Stimulated activated CD8-positive, alpha-beta memory T cell treated with anti-CD3 and anti-CD28 coated beads, Interleukin-12 subunit alpha, Interleukin-12 subunit beta, amount 100 ng/mL, for 24 hours (primary cell): Measurements from ENCODE around the gene FGF3.
"Not testable (repeated sequence)": the region's sequence is repeated elsewhere in the genome, so short reads cannot be mapped to it uniquely, and the experiment has no call there.

Source experiments
- DNase-seq: peaks from one replicate; pipeline ENCODE4 v3.0.0-alpha.2; 2020; ENCODE audit errors: extremely low read depth

The FGF3 gene

DNA sequence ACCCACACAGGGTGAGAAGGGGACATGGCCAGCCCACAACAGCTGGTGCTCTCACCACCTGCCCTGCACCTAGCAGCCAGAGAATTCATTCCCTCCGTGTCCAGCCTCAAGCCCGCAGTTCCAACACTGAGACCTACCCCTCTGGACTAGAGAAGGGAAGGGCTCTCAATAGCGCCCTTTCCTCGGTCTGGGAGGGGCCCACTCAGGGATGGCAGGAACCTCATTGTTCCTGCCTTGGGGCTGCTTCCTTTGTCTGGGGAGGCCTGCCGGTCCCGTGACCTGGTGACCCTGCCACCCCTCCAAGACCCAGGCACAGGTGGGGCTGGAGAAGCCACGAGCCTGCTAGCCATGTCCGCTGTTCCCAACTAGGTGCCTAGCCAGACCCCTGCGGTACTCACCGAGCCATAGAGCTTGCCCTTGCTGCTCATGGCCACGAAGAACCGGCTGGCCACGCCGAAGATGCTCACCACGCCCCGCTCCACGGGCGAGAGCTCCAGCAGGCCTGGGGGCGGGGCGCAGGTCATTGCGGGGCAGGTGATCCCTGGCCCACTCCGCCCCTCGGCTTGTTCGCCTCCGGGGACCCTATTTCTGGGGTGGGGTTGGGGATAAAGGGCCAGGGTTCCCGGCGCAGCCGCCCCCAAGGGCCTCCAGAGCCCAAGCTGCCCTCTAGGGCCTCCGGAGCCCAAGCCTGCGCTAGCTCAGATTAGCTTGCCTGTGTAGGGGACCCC is 45.4 kb downstream of the FGF3 start:
- DNase-seq: no peak

DNA sequence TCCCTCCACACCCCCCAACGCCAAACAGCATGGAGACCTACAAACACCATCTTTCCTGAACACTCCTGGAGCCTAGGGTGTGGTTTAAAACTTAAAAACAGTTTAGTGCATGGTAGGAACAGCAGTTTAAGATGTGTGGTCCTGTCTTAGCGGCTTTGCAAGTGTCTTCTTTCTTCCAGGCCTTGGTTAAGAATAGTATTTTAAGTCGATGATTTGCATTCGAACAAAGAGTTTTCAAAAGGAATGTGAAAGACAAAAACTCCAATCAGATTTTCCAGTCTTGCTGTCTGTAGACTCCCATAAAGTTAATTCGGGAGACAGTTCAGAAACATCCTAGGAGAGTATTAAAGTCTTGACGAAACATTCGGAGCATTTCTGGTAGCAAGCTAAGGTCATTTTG is 47.8 kb downstream of the FGF3 start:
- no peak for DNase-seq

DNA sequence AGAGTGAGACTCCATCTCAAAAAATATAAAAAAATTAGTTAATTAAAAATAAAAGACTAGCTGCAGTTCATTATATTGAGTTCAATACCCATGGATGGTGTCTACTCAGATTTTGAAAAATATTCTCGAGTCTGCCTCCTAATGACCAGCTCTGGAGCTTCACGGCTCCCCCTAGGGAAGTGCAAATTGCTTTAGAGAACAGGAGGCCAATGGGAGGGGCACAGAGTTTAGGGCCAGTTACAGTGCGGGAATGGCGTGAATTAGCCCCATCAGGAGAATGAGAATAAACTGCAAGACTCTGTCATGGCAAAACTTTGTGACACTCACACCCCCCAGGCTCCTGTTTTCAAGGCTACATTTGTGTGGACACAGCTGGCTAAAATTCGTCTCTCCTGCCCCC is 48.7 kb downstream of the FGF3 start:
- no peak for DNase-seq

DNA sequence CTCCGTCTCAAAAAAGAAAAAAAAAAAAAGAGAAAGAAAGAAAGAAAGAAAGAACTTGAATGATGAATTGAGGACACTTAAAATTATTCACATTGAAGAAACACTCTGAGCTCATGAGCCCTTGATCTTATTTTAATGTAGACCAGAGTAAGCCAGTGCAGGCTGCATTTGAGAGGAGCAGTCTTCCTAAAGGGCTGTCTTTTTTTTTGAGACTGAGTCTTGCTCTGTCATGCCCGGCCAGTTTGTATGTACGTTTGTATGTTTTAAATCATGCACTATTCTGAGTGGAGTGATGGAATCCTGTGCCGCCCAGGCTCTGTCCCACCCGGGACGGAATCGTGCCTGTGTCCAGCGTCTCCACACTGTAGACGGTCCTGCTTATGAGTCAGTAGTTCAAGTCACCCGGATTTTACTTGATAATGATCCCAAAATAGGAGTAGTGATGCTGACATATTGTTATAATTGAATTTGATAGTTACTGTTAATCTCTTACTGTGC is 53.7 kb downstream of the FGF3 start:
- DNase-seq: no peak

DNA sequence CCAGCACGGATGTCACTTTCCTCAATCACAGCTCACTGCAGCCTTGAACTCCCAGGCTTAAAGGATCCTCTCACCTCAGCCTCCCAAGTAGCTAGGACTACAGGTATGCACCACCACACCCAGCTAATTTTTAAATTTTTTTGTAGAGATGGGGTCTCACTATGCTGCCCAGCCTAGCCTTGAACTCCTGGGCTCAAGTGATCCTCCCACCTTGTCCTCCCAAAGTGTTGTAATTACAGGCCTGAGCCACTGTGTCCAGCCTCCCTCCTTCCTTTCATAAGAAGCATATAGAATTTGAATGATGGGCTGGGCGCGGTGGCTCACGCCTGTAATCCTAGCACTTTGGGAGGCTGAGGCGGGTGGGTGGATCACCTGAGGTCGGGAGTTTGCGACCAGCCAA is 54.3 kb downstream of the FGF3 start:
- not testable (repeated sequence) for DNase-seq

DNA sequence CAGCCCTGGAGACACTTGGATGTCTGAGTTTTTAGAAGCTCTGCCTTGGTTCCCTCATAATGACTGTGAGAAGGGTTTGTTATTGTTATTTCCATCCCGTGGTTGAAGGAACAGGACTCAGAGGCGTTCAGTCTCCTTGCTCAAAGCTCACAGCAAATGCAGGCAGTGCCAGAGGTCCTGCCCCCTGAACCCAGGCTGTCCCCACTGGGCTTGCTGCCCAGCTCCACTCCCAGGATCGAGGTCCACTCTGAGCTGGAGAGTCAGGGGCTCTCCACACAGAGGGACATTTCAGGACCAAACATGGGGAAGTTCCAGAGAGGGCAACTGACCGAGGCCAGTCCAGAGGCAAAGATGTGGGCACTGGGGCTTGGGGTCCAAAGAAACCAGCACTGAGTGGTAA is 58.9 kb downstream of the FGF3 start:
- DNase-seq: no peak
